Regular cardiac myocyte (primary cell): ENCODE measurements around the gene WNK1. TPM values are rescaled to one million over a fixed set of nuclear protein-coding genes. Genes with fewer than 3 reads are reported as not detected.

Experiments
- total RNA-seq: library from RNA; depleted of rRNA; stranded (reverse); fragments of >200 nt; gene quantifications from 2 replicates; pipeline ENCODE4 v1.2.3, GENCODE V29; 2014

The WNK1 gene
- total RNA-seq, result 27.0 and 45.9 TPM in 2 replicates

GRCh38 chr12:751999-752694 lies at the start of gene WNK1:
TSS of gene WNK1 (plus strand) at chr12:752579. CDS start at chr12:753566, 987 bp downstream.

GRCh38 chr12:949453-950191 lies 197.2 kb downstream of the WNK1 start, which contains the start of gene RAD52:
TSS of gene RAD52 (minus strand) at chr12:949694. CDS start at chr12:933058, 16,636 bp downstream.

Other genes starting within 250 kb of the WNK1 start
- 0.19 and 0.28 TPM in 2 replicates for gene NINJ2, start 89.1 kb upstream of the WNK1 start, total RNA-seq
- 17.3 and 18.6 TPM in 2 replicates for gene RAD52, start 197.1 kb downstream of the WNK1 start, total RNA-seq
- gene ERC1, start 238.6 kb downstream of the WNK1 start, total RNA-seq, result 29.7 and 40.3 TPM in 2 replicates